Measurements from ENCODE around the gene TTC38.

Gene TTC38

GRCh38 chr22:46329616-46330015 lies 61.8 kb downstream of the TTC38 start:
- DNase-seq (ENCODE audit: low read depth): no peak

DNA sequence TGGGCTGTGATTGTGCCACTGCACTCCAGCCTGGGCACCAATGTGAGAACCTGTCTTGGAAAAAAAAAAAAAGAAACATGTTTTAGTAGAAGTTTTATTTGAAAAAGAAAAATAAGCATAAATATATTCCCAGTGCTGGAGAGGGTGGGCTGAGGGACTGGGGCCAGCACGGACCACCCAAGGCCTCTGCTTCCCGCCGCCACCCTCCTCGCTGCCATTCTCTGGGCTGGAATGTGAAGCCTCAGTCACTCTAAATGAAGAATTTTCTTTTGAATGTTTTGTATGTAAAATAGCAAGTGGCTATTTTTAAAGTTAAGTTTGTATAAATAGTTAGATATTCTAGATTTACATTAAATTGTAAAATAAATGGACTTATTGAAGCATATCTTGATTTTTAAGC lies 62.6 kb downstream of the TTC38 start:
- no peak for DNase-seq (ENCODE audit: low read depth)

DNA sequence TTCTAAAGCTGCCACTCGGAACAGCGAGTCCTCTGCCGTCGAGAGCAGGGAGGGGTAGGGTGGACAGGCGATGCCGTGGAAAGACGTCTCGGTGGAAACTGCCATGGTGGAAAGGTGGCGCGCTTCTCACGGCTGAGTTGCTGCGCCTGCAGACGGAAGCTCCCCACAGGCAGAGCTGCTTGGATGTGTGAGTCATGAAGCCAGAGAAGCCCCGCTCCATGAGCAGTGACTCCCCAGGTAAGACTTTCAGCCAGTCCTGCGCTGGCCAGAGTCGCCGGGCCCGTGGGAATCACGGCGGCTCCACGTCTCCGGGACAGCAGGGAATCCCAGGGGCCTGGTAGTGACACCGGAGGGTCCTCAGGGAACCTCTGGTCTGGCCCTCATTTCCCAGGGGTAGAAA lies 63.7 kb downstream of the TTC38 start:
- no peak for DNase-seq (ENCODE audit: low read depth)

GRCh38 chr22:46335201-46336118 lies 67.7 kb downstream of the TTC38 start, which contains the start of gene TRMU:
Gene TRMU, plus strand, starts transcription at chr22:46335714. Its CDS starts 51 bp downstream, at chr22:46335765.
- peak; percentile 84 for DNase-seq (ENCODE audit: low read depth)

DNA sequence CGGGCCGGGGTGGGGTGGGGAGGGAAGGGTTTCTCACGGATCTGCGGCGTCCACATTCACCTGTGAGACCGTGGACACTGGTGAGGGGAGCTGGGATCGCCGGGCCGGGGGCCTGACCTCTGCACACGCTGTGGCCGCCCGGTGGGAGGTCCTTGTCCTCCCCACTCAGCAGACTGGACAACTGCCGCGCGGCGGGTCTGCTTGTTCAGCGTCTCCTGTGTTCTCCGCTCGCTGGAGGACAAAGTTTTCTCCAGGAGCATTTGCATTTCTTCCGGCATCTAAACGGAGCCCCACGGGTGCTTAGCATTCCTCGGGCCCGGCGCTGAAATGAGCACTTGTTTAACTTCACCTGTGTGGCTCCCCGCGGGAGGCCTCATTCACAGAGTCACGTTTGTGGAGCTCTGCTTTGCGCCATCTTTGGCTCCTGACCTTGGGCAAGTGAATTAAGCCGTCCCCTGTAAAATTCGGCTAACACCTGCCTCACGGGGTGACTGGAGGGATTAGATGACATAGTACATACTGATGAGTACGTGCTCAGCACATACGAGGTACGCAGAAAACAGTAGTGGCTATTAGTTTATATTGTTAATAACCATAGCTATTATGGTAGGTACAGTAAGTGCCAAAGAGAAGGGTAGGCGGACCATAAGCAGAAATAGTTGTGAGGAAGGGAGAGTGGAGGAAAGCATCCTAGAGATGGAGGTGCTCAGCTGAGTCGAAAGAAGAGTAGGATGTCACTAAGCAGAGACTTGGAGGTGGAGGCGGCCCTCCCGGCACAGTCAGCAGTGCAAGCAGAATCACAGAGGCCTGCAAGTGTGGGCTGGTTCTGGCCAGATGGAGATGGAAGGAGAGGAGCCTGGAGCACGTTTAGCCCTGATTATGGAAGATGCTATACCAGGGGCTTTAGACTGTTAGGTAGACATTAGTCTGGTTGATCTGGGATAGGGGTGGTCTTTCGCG lies 68.6 kb downstream of the TTC38 start:
- peak; percentile 12 for DNase-seq (ENCODE audit: low read depth)

DNA sequence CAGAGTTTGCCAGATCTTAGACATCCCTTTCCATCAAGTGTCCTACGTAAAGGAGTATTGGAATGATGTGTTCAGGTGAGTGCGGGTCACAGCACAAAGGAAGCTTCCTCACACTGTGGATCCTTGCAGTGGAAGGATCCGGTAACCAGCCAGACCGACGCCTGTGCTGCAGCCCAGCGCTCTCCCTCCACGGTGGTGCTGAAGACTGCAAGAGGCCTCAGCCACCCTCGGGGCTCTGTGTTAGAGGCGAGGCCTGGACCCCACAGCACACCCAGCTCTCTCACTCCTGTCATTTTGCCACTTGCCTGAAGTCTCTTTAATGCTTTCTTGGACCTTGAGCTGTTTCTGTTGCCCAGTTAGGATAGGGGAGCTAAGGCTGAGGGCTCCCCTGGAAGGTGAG lies 70.1 kb downstream of the TTC38 start:
- DNase-seq (ENCODE audit: low read depth): no peak

DNA sequence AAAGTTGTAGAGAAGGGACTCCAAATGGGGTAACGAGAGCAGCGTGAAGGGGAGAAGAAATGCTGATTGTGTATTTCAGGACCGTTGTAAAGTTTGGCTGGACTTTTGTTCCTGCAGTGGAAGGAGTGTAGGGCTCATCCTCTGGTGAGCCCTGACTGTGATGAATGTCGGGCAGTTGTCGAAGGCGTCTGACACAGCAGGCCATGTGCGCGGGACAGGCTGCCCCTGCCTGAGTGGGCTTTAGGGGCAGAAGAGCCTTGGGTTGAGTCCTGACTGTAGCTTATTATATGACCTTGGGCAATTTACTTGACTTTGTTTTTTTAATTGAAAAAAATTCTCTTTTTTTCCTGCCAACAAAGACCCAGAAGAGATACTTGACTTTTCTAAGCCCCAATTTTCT lies 70.8 kb downstream of the TTC38 start:
- no peak for DNase-seq (ENCODE audit: low read depth)

GRCh38 chr22:46339956-46340355 lies 72.1 kb downstream of the TTC38 start:
- DNase-seq (ENCODE audit: low read depth): no peak

DNA sequence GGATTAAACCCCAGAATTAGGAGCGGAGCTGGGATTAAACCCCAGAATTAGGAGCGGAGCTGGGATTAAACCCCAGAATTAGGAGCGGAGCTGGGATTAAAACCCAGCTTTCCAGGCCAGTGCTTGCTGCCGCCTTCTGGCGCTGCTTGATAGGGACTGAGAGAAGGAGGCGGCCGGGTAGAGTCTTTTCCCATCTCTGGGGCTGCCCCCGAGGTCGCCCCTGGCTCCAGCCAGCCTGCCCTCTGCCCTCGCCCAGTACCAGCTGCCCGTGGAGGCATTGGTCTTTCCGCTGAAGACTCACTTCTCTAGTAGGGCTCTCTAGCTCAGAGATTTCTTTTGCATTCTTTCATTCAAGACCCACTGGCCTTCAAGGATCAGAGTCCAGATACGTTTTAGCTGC lies 72.9 kb downstream of the TTC38 start:
- DNase-seq (ENCODE audit: low read depth): no peak
